RWPE2 (cell line): Measurements from ENCODE around the gene ISCA2.

ENCODE experiments used
- ATAC-seq: fragments of 200-7000 bp; cut with Tn5 transposase; 3 replicates; pipeline ENCODE4 v1.9.1; 2021; ENCODE audit warnings: low read depth
- DNase-seq: peaks from one replicate; pipeline ENCODE4 v3.0.0-alpha.2; 2020; ENCODE audit warnings: low spot score
- H3K27ac ChIP-seq: fragments of 450-650 bp; 2 replicates; pipeline ENCODE4 v1.5.1; 2017; ENCODE audit warnings: mild to moderate bottlenecking; ENCODE audit not compliant: poor library complexity, severe bottlenecking
- H3K27me3 ChIP-seq: fragments of 250-450 bp; sonication (Bioruptor Pico); 2 replicates; pipeline ENCODE4 v1.5.1; 2021; ENCODE audit warnings: mild to moderate bottlenecking, moderate library complexity; ENCODE audit not compliant: insufficient read depth, poor library complexity, severe bottlenecking
- H3K36me3 ChIP-seq: fragments of 250-450 bp; sonication (Bioruptor Pico); 2 replicates; pipeline ENCODE4 v1.5.1; 2020; ENCODE audit warnings: low read depth, mild to moderate bottlenecking, moderate library complexity
- H3K4me1 ChIP-seq: fragments of 250-450 bp; sonication (Bioruptor Pico); 2 replicates; pipeline ENCODE4 v1.5.1; 2021; ENCODE audit warnings: mild to moderate bottlenecking, moderate library complexity; ENCODE audit not compliant: insufficient read depth, poor library complexity, severe bottlenecking
- H3K4me3 ChIP-seq: fragments of 250-450 bp; sonication (Bioruptor Pico); 2 replicates; pipeline ENCODE4 v1.5.1; 2021; ENCODE audit warnings: mild to moderate bottlenecking, moderate library complexity; ENCODE audit not compliant: severe bottlenecking
- H3K9me3 ChIP-seq: fragments of 250-450 bp; sonication (Bioruptor Pico); 2 replicates; pipeline ENCODE4 v1.5.1; 2021; ENCODE audit warnings: mild to moderate bottlenecking, moderate library complexity; ENCODE audit not compliant: severe bottlenecking
- TF ChIP-seq, protein P1 (sequence below): fragments of 450-650 bp; IDR thresholded peaks from one replicate; pipeline ENCODE4 v1.5.1; 2017; ENCODE audit warnings: mild to moderate bottlenecking, moderate library complexity; ENCODE audit not compliant: poor library complexity, severe bottlenecking

Gene ISCA2

GRCh38 chr14:74501135-74501614 lies 7.6 kb downstream of the ISCA2 start:
- peak; percentile 61 for DNase-seq
- TF ChIP-seq, protein P1, sequence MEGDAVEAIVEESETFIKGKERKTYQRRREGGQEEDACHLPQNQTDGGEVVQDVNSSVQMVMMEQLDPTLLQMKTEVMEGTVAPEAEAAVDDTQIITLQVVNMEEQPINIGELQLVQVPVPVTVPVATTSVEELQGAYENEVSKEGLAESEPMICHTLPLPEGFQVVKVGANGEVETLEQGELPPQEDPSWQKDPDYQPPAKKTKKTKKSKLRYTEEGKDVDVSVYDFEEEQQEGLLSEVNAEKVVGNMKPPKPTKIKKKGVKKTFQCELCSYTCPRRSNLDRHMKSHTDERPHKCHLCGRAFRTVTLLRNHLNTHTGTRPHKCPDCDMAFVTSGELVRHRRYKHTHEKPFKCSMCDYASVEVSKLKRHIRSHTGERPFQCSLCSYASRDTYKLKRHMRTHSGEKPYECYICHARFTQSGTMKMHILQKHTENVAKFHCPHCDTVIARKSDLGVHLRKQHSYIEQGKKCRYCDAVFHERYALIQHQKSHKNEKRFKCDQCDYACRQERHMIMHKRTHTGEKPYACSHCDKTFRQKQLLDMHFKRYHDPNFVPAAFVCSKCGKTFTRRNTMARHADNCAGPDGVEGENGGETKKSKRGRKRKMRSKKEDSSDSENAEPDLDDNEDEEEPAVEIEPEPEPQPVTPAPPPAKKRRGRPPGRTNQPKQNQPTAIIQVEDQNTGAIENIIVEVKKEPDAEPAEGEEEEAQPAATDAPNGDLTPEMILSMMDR: peak; percentile 44
- H3K27ac ChIP-seq: no peak overlapping the region

GRCh38 chr14:74501691-74502090 lies 8.1 kb downstream of the ISCA2 start:
- TF ChIP-seq, protein P1: no peak
- Histone ChIP-seq H3K36me3 (peaks cover 71% of the 10 kb centered on the region), H3K4me3 (no peak overlapping the region), H3K27ac (no peak overlapping the region), H3K27me3 (no peaks in the 10 kb centered on the region), H3K9me3 (no peaks in the 10 kb centered on the region), H3K4me1 (no peaks in the 10 kb centered on the region)
- DNase-seq (no peak), ATAC-seq (no peak)

More at GRCh38 chr14:74501135-74501614, 7.6 kb downstream of the ISCA2 start:
- peaks cover 69% of the 10 kb centered on the region for H3K36me3 ChIP-seq
- H3K9me3 ChIP-seq: no peaks in the 10 kb centered on the region
- H3K4me3 ChIP-seq: no peak overlapping the region
- no peaks in the 10 kb centered on the region for H3K4me1 ChIP-seq
- no peaks in the 10 kb centered on the region for H3K27me3 ChIP-seq
- peak; percentile 8; the same call in 1 of the 3 replicates for ATAC-seq

GRCh38 chr14:74502236-74503019 lies 8.9 kb downstream of the ISCA2 start:
- ATAC-seq (peak; percentile 36), DNase-seq (peak; percentile 60)
- Histone ChIP-seq H3K27ac (no peak overlapping the region), H3K27me3 (no peaks in the 10 kb centered on the region), H3K4me3 (no peak overlapping the region), H3K36me3 (peaks cover 78% of the 10 kb centered on the region), H3K4me1 (no peaks in the 10 kb centered on the region), H3K9me3 (no peaks in the 10 kb centered on the region)
- TF ChIP-seq, protein P1: peak; percentile 43

GRCh38 chr14:74503291-74503937 lies 9.8 kb downstream of the ISCA2 start:
- Histone ChIP-seq H3K9me3 (no peaks in the 10 kb centered on the region), H3K4me3 (no peak overlapping the region), H3K27me3 (no peaks in the 10 kb centered on the region), H3K36me3 (peaks cover 88% of the 10 kb centered on the region), H3K4me1 (no peaks in the 10 kb centered on the region), H3K27ac (no peak overlapping the region)
- ATAC-seq: no peak
- TF ChIP-seq, protein P1: no peak
- peak; percentile 72 for DNase-seq

DNA sequence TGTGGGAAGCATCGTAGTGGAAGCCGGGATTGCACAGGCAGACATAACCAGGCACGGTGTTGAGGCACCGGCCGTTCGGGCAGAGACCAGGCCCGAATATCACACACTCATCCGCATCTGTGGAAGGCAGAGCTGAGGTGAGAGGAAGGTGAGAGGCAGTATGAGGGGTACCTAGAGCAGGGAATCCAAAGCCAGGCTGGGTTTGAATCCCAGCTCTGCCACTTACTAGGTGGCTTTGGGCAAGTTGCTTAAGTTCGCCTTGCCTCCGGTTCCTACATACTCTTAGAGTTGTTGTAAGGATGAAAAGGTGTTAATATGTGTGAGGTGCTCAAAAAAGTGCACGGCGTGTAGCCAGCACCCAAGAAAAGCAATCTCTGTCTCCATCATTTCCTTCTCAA lies 10.4 kb downstream of the ISCA2 start:
- H3K9me3 ChIP-seq: no peaks in the 10 kb centered on the region
- TF ChIP-seq, protein P1: no peak
- no peak overlapping the region for H3K4me3 ChIP-seq
- H3K4me1 ChIP-seq: no peaks in the 10 kb centered on the region
- DNase-seq (peak; percentile 54), ATAC-seq (no peak)
- H3K27ac ChIP-seq: no peak overlapping the region
- no peaks in the 10 kb centered on the region for H3K27me3 ChIP-seq
- H3K36me3 ChIP-seq: peaks cover 93% of the 10 kb centered on the region
